KG1 (cell line): ENCODE data around the gene NME8.
"Not testable (repeated sequence)": the region's sequence is repeated elsewhere in the genome, so short reads cannot be mapped to it uniquely, and the experiment has no call there.

Experiments
- DNase-seq: peaks from one replicate; lab custom pipeline; 2025; lab: John Stamatoyannopoulos, UW

Gene NME8

GRCh38 chr7:37848297-37848696, at the start of gene NME8:
Gene NME8, plus strand, starts transcription at chr7:37848597. Its CDS starts 1,670 bp downstream, at chr7:37850267.
- no peak for DNase-seq

GRCh38 chr7:37806152-37806551, 42.2 kb upstream of the NME8 start:
- no peak for DNase-seq

GRCh38 chr7:37812161-37812580, 36.2 kb upstream of the NME8 start:
- DNase-seq, result not testable (repeated sequence)

GRCh38 chr7:37815671-37816371, 32.6 kb upstream of the NME8 start:
- DNase-seq, result no peak

- no peak for DNase-seq
These were observed 31.3 kb upstream of the NME8 start for GRCh38 chr7:37816922-37817590.

- no peak for DNase-seq
These were observed 30.8 kb upstream of the NME8 start for GRCh38 chr7:37817591-37817960.

- no peak for DNase-seq
These were observed 30.2 kb upstream of the NME8 start for GRCh38 chr7:37817996-37818720.

GRCh38 chr7:37820708-37821468, 27.5 kb upstream of the NME8 start:
- no peak for DNase-seq

GRCh38 chr7:37822946-37823345, 25.5 kb upstream of the NME8 start:
- DNase-seq, result no peak

GRCh38 chr7:37823557-37823956, 24.8 kb upstream of the NME8 start:
- no peak for DNase-seq

- DNase-seq, result no peak
These were observed 23.4 kb upstream of the NME8 start for GRCh38 chr7:37825038-37825437.

- DNase-seq, result no peak
These were observed 21.6 kb upstream of the NME8 start for GRCh38 chr7:37826825-37827224.

- DNase-seq, result no peak
These were observed 17.2 kb upstream of the NME8 start for GRCh38 chr7:37831244-37831643.

GRCh38 chr7:37832194-37832593, 16.2 kb upstream of the NME8 start:
- peak; percentile 31 for DNase-seq

- DNase-seq, result no peak
These were observed 15.1 kb upstream of the NME8 start for GRCh38 chr7:37833107-37833817.

GRCh38 chr7:37833818-37834146, 14.6 kb upstream of the NME8 start:
- DNase-seq, result no peak

GRCh38 chr7:37853468-37853867, 5.1 kb downstream of the NME8 start:
- DNase-seq, result no peak

GRCh38 chr7:37882086-37882485, 33.7 kb downstream of the NME8 start:
- no peak for DNase-seq

GRCh38 chr7:37893359-37893758, 45.0 kb downstream of the NME8 start:
- DNase-seq, result no peak

GRCh38 chr7:37894671-37895070, 46.3 kb downstream of the NME8 start:
- no peak for DNase-seq

- no peak for DNase-seq
These were observed 51.4 kb downstream of the NME8 start for GRCh38 chr7:37899712-37900247.
